HG03097 (cell line): Measurements from ENCODE around the gene AADAC.
"Not testable (repeated sequence)": the region's sequence is repeated elsewhere in the genome, so short reads cannot be mapped to it uniquely, and the experiment has no call there.

Experiments
- ATAC-seq: cut with Tn5 transposase; IDR thresholded peaks from one replicate; pipeline ENCODE4 v1.9.1; 2021; ENCODE audit not compliant: unreplicated experiment, low FRiP score

AADAC gene

DNA sequence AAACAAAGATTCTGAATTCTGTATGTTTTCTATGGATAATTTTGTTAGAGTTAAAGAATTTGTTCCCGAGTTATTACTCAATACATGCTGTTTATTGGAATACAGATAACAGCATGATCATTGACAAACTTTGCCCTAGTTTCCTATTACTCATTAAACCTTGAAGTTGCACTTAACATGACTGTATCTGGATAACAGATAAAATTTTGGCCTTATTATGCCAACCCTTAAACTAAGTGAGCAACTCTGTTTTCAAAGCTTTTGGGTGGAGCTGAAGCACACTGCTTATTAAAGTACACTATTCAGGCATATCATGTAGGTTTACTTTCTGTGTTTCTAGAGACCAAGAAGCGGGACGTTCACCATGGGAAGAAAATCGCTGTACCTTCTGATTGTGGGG is at the start of gene AADAC:
AADAC (plus strand) TSS at position 318 of the 400 bp plus-strand sequence; CDS start at position 365, 47 bp downstream.
- no peak for ATAC-seq

DNA sequence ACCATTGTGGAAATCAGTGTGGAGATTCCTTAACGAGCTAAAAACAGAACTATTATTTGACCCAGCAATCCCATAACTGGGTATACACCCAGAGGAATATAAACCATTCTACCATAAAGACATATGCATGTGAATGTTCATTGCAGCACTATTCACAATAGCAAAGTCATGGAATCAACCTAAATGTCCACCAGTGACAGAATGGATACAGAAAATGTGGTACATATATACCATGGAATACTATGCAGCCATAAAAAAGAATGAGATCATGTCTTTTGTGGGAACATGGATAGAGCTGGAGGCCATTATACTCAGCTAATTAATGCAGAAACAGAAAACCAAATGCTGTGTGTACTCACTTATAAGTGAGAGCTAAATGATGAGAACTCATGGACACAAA is 49.2 kb upstream of the AADAC start:
- ATAC-seq, result not testable (repeated sequence)

DNA sequence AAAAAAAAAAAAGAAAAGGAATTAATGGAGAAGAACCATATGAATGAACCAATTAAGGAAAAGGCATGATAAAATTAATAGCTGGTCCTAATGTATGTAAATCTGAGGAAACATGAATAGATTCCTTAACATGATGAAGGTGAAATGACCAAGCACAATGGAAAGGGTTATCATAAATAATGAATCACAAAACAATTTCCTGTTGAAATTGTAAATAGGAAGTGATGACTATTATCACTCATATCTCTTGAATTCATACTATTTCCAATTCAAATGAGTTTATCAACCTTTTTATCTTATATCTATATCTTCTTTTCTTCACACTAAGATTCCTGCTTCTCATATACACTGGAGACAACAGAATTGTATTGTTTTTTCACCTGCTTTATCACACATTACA is 48.2 kb upstream of the AADAC start:
- ATAC-seq, result no peak

DNA sequence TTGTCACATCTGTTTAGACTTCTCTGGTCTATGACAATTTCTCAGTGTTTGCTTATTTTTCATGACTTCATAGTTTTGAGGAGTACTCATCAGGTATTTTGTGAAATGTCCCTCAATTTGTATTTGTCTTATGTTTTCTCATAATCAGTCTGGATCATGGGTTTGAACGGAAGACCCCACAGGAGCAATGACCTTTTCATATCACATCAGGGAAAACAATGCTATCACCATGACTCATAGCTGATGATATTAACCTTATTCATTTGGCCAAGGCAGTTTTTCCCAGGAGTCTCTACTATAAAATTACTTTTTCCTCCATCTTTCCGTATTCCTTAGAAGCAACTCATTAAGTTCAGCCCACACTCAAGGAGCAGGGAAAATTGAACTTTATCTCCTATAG is 47.5 kb upstream of the AADAC start:
- no peak for ATAC-seq

GRCh38 chr3:151768393-151768930 is 45.5 kb upstream of the AADAC start:
- no peak for ATAC-seq

GRCh38 chr3:151769175-151769574 is 44.7 kb upstream of the AADAC start:
- ATAC-seq, result no peak

DNA sequence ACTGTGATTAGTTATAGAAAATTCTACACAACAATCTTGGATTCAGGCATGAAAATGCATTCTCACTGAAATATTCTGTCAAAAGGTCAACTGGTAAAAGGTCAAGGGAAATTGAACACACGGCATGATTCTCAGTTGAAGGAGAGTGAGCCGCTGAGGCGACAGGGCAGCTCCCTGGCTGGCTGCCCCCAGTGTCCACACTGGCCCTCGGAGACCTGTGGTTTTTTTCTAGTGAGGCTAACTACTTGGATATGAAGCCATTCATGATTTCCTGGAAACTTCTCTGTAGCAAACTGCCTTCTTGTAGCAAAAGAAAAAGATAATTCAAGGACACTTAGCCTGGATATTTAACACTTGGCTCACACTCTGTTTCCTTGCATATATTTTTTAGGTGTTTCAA is 43.0 kb upstream of the AADAC start:
- no peak for ATAC-seq

DNA sequence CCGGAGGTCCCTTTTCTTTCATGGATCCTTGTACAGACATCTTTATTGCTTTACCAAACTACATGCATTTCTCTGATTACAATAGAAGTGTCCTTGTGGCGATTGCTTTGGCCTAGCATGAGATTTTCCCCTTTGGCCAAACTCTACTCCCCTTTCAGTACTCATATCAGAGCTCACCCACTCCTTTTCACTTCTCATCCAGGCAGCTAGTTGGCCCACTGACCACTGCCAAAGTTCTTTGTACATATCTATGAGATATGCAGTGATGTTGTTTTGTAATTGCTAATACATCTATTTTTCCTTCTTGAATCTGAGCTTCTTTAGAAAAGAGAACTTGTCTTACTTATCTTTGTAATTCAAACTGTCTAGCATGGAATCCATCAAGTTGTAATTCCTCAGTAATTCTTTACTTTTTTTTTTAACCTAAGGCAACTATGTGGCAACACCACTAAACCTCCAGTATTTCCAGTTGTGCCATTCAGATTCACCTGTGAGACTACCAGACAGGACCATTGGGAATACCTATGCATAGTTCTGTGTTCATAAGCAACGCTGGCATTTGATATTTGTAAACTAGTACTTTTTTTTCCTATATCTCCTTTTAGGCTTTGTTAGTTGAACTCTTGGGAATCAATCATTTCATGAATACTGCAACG is 41.0 kb upstream of the AADAC start:
- ATAC-seq, result no peak

- ATAC-seq, result no peak
These were observed 39.7 kb upstream of the AADAC start for GRCh38 chr3:151774235-151774634.

- no peak for ATAC-seq
These were observed 39.0 kb upstream of the AADAC start for GRCh38 chr3:151774910-151775309.

DNA sequence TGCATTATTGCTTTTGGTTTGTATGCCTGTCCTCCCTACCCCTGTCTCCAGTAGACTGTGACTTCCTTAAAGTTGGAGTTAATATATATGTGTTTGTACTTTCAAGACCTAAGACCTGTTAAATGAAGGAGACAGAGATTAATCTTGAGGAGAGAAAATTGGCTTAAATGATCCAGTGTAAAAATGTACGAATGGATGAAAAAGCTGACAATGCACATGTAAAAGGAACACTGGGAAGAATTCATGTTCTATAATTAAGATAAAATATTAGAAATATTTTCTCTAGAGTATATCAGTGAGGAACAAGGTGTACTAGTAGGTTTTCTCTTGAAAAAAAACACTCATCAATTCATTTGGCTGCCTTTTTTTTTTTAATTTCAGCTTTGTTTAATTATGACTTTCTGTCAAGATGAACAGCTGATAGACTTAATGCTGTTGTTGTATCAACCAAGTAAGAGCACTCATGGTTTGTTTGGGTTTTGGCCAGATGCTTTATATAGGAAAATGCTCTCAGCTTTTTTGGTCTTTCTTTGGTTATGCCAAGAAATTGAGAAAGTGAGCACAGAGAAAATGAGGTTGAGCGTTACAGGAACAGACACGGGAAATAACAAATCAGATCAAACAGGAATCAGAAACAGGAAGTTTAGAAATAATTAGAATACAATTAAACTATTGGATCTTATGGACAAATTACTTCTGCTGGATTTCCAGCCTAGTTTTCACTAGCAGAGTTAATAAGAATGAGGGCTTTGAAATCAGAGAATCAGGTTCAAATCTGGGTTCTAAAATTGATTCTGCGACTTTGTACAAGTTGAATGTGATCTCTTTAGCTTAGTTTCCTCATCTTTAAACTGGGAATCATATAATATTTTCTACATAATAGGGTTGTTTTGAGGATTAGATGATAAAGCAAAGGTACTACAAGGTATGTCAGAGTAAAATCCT is 38.3 kb upstream of the AADAC start:
- no peak for ATAC-seq

DNA sequence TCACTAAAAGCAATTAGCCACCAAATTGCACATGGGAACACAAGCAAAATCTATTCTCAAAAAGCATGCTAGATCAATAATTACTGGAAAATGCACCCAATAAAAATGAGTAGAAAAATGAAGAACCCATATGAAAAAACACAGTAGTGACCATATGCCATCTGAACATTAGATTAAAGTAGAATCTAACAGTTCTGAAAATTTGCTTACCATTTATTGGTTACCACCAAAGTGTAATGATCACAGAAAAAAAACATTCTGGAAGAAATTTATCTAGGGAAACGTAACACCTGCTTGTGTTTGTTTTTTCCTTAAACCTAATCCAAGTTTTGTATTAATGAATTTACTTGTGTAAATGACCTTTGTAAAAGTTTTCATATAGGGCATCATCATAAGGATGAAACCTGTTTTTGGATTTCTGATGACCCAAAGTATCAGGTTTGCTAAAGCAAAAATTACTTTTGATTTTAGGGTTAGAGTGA is 37.6 kb upstream of the AADAC start:
- no peak for ATAC-seq

- no peak for ATAC-seq
These were observed 36.0 kb upstream of the AADAC start for GRCh38 chr3:151777880-151778279.

GRCh38 chr3:151787626-151788025 is 26.3 kb upstream of the AADAC start:
- no peak for ATAC-seq

DNA sequence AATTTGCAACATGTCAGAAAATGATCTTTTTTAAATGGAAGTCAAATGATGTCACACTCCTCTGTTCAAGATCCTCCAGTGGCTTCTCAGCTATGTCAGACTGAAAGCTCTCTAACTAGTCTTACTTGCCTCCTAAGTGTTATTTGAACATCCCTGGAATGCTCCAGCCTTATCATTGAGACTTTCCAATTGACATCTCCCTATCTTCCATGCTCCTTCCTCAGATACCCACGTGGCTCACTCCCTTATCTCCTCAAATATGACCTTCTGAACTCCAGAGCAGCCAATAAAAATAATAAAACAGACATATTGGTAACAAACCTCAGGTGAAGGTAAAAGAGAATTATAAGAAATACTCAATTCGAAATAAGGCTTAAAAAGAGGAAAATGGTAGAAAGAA is 25.5 kb upstream of the AADAC start:
- no peak for ATAC-seq

DNA sequence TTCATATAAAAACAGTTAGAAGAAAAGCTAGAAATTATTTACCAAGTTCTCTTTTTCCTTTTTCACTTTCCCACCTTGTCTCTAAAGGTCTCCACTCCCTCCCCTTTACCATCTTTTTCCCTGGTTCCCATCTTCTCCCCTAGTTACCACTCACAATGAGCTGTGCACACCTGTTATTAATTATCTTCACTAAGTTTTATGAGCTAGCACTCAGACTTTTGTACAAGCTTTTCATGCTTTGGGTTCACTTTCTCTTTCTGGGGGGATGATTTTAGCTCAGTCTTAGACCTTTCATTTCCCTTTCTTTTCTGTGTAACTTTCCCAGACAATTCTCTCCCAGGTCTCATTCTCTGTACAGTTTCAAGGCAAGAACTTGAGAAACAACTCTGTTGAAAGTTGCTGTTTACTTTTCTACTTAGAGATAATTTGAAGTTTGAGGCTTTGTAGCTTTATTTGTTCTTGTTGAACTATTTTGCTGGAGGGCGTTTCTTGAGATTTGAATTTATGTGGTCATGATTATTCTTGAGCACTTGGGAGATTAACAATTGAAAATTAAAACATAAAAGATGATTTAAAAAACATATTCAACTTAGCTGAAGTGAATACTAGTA is 24.0 kb upstream of the AADAC start:
- no peak for ATAC-seq

- ATAC-seq, result not testable (repeated sequence)
These were observed 23.2 kb upstream of the AADAC start for GRCh38 chr3:151790763-151791162.

DNA sequence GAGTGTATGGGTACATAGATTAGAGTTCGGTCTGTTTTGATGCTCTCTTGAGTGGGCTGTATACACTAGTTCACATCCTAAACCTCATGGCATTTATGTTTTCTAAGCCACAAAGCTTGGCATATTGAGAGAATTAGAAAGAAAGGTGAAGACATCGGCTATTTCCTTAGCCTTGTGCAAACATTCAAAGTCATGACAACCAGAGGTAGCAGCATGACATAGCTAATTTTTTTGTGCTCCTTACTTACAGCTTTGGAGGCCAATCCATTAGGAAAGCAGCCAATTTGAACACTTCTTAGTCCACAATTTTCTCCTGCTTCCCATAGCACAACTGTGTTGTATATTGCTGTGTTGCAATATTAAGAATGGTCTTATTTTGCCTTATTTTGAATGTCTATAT is 21.5 kb upstream of the AADAC start:
- ATAC-seq, result no peak

GRCh38 chr3:151793636-151794035 is 20.3 kb upstream of the AADAC start:
- no peak for ATAC-seq

DNA sequence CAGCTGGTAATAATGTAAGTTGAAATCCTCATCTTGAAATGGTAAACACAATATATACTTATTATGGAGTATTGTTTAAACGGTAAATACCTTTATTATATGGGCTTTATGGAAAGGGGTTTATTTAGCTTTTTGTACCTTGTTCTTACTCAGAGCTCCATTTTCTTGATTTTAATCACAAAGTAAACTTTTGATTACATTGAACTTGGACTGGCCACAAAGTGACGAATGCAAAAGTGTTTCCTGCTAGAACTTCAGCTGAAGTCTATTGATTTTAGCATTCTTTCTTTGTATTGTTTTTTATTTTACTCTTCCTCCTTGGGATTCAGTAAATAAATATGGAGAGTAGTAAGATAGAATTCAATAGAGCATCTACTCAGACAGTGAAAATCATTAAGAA is 19.8 kb upstream of the AADAC start:
- no peak for ATAC-seq

GRCh38 chr3:151795276-151795675 is 18.6 kb upstream of the AADAC start:
- no peak for ATAC-seq
